ENCODE measurements around the gene IRAK4.
"Not testable (repeated sequence)": the region's sequence is repeated elsewhere in the genome, so short reads cannot be mapped to it uniquely, and the experiment has no call there.

Gene IRAK4

GRCh38 chr12:43758728-43759563, at the start of gene IRAK4, which contains the start of gene PUS7L:
TSS of gene IRAK4 (plus strand) at chr12:43758951. CDS start at chr12:43768112, 9,161 bp downstream.
TSS of gene PUS7L (minus strand) at chr12:43758790. CDS start at chr12:43755245, 3,545 bp downstream.
- DNase-seq (ENCODE audit: low read depth), result peak; percentile 88

DNA sequence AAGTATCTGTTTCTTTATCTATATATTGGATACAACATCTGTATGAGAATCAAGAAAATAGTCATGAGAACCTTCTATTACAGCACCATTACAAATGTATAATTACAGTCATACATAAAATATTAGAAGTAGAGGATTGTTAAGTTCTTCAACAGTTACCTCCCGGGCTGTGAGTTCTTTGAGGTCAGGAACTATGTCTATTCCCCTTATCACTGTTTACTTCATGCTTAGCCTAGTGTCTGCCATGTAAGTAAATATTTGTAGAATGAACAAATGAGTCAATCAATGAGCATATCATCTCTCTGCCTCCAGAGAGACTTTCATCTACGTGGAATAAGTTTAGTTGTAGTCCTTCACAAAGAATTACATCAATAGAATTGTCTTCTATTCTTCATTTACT, 47.4 kb upstream of the IRAK4 start:
- no peak for DNase-seq (ENCODE audit: low read depth)

DNA sequence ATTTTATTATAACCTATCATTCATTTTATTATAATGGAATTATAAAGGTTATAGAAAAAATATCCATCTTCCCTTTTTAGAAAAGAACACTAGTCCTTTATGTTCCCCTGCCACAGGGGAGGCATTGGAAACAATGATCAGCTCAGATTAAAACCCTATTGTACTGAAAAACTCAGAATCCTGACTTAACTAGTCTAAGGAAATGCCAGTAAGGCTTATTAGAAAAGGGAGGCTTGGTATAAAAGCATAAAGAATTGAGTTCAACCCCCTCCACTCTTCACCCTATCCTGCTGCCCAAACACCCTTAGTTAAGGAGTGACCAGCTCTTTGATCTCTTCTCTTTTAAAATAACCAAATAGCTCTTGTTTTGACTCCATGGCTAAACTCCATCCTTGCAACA, 36.1 kb upstream of the IRAK4 start:
- no peak for DNase-seq (ENCODE audit: low read depth)

DNA sequence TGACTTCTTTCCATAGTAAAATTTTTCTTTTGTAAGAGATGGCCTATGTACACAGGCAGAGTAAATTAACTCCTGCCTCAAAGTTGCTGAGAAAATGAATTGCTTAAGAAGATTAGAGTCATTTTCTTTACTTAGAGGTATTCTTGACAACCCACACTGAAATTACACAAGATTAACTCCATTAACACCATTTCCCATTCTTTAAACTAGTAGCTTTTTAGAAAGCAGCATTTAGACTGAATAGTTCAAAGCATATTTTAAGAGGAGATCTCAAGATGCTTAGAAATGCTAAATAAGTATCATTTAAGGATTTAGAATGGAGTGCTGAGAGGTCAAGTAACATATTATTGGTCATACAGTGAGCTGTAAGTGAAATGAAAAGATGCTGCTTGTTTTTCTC, 35.6 kb upstream of the IRAK4 start:
- no peak for DNase-seq (ENCODE audit: low read depth)

GRCh38 chr12:43728117-43728516, 30.6 kb upstream of the IRAK4 start:
- no peak for DNase-seq (ENCODE audit: low read depth)

- DNase-seq (ENCODE audit: low read depth), result no peak
Observed at GRCh38 chr12:43728698-43729097, 30.1 kb upstream of the IRAK4 start.

- no peak for DNase-seq (ENCODE audit: low read depth)
Observed at GRCh38 chr12:43730283-43730682, 28.5 kb upstream of the IRAK4 start.

- no peak for DNase-seq (ENCODE audit: low read depth)
Observed at GRCh38 chr12:43733687-43734086, 25.1 kb upstream of the IRAK4 start.

GRCh38 chr12:43736927-43737440, 21.8 kb upstream of the IRAK4 start:
- DNase-seq (ENCODE audit: low read depth), result no peak

GRCh38 chr12:43737646-43738045, 21.1 kb upstream of the IRAK4 start:
- no peak for DNase-seq (ENCODE audit: low read depth)

DNA sequence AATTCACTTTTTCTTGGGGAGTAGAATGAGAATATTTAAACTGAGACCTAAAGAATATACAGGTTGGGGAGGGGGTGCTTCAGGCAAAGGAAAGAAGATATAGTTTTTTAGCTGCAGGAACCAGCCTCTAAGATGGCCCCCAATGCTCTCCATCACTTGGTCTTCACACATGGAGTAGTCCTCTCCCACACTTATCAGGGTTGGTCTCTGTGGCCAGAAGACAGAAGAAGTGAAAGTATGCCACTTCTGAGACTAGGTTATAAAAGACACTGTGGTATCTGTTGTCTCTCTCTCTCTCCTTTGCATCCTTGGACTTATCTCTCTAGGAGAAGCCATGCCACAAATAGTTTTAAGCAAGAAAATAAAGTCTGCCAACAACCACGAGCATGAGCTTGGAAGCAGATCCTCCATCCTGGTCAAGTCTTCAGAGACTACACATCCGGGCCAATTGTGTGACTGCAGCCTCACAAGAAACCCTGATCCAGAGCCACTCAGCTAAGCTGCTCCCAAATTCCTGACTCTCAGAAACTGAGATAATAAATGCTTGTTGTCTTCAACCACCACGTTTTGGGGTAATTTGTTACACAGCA, 18.1 kb upstream of the IRAK4 start:
- DNase-seq (ENCODE audit: low read depth), result no peak

DNA sequence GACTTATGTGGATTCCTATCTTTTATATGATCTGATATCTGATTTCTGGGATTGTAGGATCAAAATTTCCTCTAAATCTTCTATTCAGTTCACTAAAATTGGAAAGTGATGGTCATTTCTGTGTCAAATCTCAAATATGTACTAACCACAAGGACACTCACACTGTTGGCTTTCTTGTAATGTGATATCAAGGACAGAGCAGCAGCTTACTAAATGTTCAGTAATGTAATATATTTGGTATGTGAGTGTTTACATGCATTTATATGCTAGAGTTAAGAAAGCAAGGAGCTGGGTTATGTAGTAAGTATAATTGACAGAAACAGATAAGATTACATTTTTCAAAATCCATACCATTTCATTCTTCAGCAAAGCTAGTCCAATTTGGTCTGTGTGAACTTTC, 16.6 kb upstream of the IRAK4 start:
- DNase-seq (ENCODE audit: low read depth), result no peak

GRCh38 chr12:43744826-43745225, 13.9 kb upstream of the IRAK4 start:
- DNase-seq (ENCODE audit: low read depth), result no peak

DNA sequence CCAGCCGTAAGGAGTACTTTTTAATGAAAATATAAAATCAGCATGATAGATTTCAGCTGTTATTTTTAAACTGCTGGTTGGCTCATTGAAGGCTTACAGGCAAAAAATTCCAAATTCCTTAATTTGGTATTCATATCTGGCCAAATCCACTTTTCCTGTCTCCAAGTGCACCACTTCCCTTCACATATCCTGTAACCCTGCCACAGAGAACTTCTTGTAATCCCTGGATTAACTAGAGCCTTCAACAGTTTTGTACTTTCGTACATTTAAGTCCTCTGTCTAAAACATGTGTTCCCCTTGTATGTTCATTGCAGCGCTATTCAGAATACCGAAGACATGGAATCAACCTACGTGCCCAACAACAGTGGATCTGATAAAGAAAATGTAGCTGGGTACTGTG, 9.7 kb upstream of the IRAK4 start:
- DNase-seq (ENCODE audit: low read depth), result no peak

DNA sequence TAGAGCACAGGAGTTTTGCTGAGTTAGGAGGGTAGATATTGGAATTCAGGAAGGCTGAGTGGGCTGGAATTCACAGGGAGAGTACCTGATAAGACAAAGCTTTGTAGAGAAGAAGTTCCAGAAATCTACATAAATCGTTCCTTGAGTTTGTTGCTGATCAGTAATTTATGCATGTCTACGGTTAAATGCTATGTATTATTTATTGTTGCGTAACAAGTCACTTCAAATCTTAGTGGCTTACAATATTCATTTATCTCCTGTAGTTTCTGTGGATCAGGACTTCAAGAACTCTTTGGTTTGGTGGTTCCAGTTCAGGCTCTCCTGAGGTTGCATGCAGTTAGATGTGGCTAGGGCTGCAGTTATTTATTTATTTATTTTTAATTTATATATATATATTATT, 7.9 kb upstream of the IRAK4 start:
- DNase-seq (ENCODE audit: low read depth), result no peak

DNA sequence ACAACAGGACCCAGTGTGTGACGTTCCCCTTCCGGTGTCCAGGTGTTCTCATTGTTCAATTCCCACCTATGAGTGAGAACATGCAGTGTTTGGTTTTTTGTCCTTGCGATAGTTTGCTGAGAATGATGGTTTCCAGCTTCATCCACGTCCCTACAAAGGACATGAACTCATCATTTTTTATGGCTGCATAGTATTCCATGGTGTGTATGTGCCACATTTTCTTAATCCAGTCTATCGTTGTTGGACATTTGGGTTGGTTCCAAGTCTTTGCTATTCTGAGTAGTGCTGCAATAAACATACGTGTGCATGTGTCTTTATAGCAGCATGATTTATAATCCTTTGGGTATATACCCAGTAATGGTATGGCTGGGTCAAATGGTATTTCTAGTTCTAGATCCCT, 7.4 kb upstream of the IRAK4 start:
- DNase-seq (ENCODE audit: low read depth), result not testable (repeated sequence)

GRCh38 chr12:43754015-43754414, 4.7 kb upstream of the IRAK4 start:
- no peak for DNase-seq (ENCODE audit: low read depth)

DNA sequence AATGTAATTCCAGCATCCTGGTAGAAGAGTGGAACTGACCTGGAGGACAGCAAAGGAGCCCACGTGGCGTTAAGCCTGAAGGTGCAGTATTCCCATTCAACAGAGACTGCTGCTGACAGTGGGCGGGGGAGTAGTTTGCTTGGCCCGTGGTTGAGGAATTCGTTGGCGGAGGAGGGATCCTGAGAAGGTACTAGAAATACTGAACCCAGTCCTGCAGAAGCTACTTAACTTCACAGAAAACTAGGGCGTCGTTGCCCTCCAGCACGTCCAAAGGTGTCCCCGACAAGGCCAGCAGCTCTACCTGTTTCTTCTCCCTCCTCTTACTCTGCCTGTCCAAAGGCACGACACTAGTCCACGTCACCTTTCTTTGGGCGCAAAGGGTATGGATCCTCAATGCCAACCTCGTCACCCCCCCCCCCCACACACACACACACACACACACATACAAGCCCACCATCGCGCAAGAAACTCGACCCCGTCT, 464 bp upstream of the IRAK4 start:
- no peak for DNase-seq (ENCODE audit: low read depth)

DNA sequence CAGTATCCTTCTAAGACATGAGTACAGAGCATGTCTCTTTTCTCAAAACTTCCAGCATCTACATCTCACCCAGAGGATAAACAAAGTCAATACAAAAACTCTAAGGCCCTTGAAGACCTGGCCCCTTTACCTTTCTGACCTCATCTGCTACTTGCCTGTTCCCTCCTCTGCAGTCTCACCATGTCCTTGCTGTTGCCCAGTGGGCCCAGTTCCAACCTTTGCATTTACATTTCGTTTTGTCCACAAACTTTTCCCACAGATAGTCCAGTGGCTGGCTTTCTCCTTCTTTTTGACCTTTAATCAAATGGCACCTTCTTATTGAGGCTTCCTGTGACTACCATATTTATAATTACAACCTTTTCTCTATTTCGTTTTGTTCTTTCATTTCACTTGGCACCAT, 1.6 kb downstream of the IRAK4 start:
- no peak for DNase-seq (ENCODE audit: low read depth)

DNA sequence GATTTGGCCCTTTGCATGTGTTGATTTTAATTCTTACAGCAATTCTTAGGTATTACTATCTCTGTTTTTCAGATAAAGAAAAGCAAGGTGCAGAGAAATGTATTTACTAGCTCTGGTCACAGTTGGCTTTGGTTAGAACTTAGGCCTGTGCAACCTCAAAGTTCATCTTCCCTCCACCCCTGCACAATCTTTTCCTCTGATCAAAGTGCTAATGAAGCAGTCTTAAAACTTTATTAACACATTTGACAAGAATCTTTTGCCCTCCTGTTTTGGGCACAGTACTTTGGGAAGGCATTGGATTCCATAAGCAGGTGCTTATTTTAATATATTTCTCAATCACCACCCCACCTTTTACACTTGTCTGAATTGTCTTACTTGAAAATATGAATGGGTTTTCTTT, 2.7 kb downstream of the IRAK4 start:
- no peak for DNase-seq (ENCODE audit: low read depth)

DNA sequence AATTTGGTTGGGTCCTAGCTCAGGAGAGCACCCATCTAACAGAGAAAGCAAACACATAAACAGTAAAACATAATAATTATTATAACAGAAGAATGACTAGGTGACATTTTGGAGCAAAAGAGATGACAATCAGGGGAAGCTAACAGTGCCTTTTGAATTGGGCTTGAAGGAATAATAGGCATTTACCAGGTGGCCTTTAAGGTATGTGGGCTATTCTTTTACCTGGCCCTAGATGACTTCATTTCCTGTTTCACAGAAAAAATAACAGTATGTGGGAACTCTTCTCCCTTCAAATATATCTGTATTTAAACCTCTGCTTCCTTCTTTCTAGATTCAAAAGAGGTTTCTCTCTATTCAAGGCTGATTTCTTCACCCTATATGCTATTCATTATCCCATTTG, 3.8 kb downstream of the IRAK4 start:
- no peak for DNase-seq (ENCODE audit: low read depth)

DNA sequence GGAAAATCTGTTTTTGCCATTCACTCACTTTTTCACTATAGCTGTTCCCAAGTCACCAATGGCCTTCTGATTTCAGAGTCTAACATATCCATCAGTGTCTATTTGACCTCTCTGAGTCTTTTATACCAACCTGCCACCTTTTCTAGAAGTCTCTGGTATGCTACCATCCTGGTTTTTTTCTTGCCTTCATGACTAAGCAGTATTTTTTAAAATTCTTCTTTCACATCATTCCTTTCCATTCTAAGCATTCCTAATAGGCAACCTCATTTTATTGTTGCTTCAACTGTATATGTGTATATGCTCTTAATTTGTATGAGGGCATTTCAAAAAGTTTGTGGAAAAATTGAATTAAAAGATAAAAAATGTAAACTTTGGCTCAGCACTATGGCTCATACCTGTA, 5.0 kb downstream of the IRAK4 start:
- DNase-seq (ENCODE audit: low read depth), result no peak

GRCh38 chr12:43764528-43764927, 5.8 kb downstream of the IRAK4 start:
- no peak for DNase-seq (ENCODE audit: low read depth)

All from stimulated activated CD8-positive, alpha-beta memory T cell treated with anti-CD3 and anti-CD28 coated beads, Interleukin-12 subunit alpha, Interleukin-12 subunit beta, amount 100 ng/mL, for 4 hours (primary cell).